GM12878 (cell line): ENCODE data around the gene HDAC7. TPM values are rescaled to one million over a fixed set of nuclear protein-coding genes. Genes with fewer than 3 reads are reported as not detected.

Experiments used
- ATAC-seq: fragments of 200-7000 bp; cut with Tn5 transposase; 3 replicates; pipeline ENCODE4 v1.9.1; 2020; ENCODE audit warnings: mild to moderate bottlenecking, moderate library complexity
- BruUV-seq: library from RNA; stranded (reverse); fragments of 400-500 nt; replicated peaks from 2 replicates; lab custom pipeline; 2021; lab: Mats Ljungman, UMichigan
- CTCF ChIA-PET: fragments of 300-600 bp; sonication (Branson Sonifier 250); formaldehyde crosslinking; extraction: SDS; loops from one replicate; lab custom pipeline; 2021; ENCODE audit warnings: inconsistent platforms; lab: Yijun Ruan, JAX
- POLR2A ChIA-PET: fragments of 350-600 bp; formaldehyde crosslinking; extraction: SDS; loops from one replicate; lab custom pipeline; 2021; ENCODE audit warnings: inconsistent platforms; lab: Charles Lee
- RAD21 ChIA-PET: fragments of 300-600 bp; sonication (Branson Sonifier 250); formaldehyde crosslinking; loops from one replicate; lab custom pipeline; 2023; ENCODE audit warnings: antibody characterized with exemption; ENCODE audit not compliant: unreplicated experiment; lab: Charles Lee
- SMC1A ChIA-PET: fragments of 300-600 bp; sonication (Branson Sonifier 250); formaldehyde crosslinking; loops from one replicate; lab custom pipeline; 2023; ENCODE audit not compliant: unreplicated experiment, uncharacterized antibody; lab: Charles Lee
- DNase-seq: peaks from one replicate; pipeline ENCODE4 v3.0.0-alpha.2; 2011; ENCODE audit warnings: low read depth, low spot score
- FAIRE-seq: peaks from 3 replicates; lab custom pipeline; 2011; peaks lifted over from hg19 to GRCh38; lab: Jason Lieb, UNC
- H2AFZ ChIP-seq: 2 replicates; pipeline ENCODE4 v1.6.0; 2011; ENCODE audit warnings: low read depth, low read length, control low read depth; ENCODE audit not compliant: control insufficient read depth
- H3K27ac ChIP-seq: 2 replicates; pipeline ENCODE4 v1.5.1; 2011; ENCODE audit warnings: control low read depth; ENCODE audit not compliant: control insufficient read depth, insufficient read depth
- H3K27me3 ChIP-seq, 2 experiments: replicated peaks in 1 of 2; 2 replicates each; pipeline versions ENCODE4 v1.6.0 to v1.6.1; 2011; ENCODE audit warnings: low read length in 1 of 2; ENCODE audit not compliant: control insufficient read depth in 2 of 2, insufficient read depth in 2 of 2
- H3K36me3 ChIP-seq, 2 experiments: 2 replicates each; pipeline ENCODE4 v1.5.1; 2011; ENCODE audit warnings: low read length in 1 of 2; ENCODE audit not compliant: control insufficient read depth in 2 of 2, insufficient read depth in 2 of 2
- H3K4me1 ChIP-seq: 2 replicates; pipeline ENCODE4 v1.6.1; 2011; ENCODE audit warnings: mild to moderate bottlenecking, low read length, moderate library complexity, mixed read lengths; ENCODE audit not compliant: control insufficient read depth, insufficient read depth
- H3K4me2 ChIP-seq: 2 replicates; pipeline ENCODE4 v1.6.0; 2011; ENCODE audit warnings: control low read depth; ENCODE audit not compliant: control insufficient read depth, insufficient read depth
- H3K4me3 ChIP-seq: fragments of 200-600 bp; sonication (generic); 2 replicates; pipeline ENCODE4 v1.5.1; 2016
- H3K79me2 ChIP-seq: 2 replicates; pipeline ENCODE4 v1.6.0; 2011; ENCODE audit warnings: low read length; ENCODE audit not compliant: control insufficient read depth, insufficient read depth
- H3K9ac ChIP-seq: 2 replicates; pipeline ENCODE4 v1.8.0; 2011; ENCODE audit warnings: low read length, control low read depth, mixed read lengths; ENCODE audit not compliant: control insufficient read depth, insufficient read depth
- H3K9me3 ChIP-seq: replicated peaks from 3 replicates; pipeline ENCODE4 v1.5.1; 2011; ENCODE audit warnings: mild to moderate bottlenecking, low read length; ENCODE audit not compliant: control insufficient read depth, insufficient read depth
- H4K20me1 ChIP-seq: 2 replicates; pipeline ENCODE4 v1.6.0; 2011; ENCODE audit not compliant: control insufficient read depth, insufficient read depth
- BMI1 ChIP-seq: fragments of 450-650 bp; IDR thresholded peaks from 2 replicates; pipeline ENCODE4 v1.6.1; 2016; ENCODE audit warnings: mild to moderate bottlenecking, moderate library complexity, borderline replicate concordance
- CBFB ChIP-seq: IDR thresholded peaks from 2 replicates; pipeline ENCODE4 v1.6.1; 2016; ENCODE audit warnings: antibody characterized with exemption, low read depth
- CREB1 ChIP-seq: IDR thresholded peaks from 2 replicates; pipeline ENCODE4 v1.6.1; 2012; ENCODE audit warnings: low read depth, mild to moderate bottlenecking, inconsistent platforms
- IKZF2 ChIP-seq, 2 experiments: fragments of 450-650 bp; IDR thresholded peaks; 2 replicates each; pipeline ENCODE4 v1.6.1; 2017; ENCODE audit warnings: mild to moderate bottlenecking in 2 of 2, moderate library complexity in 2 of 2
- MTA2 ChIP-seq: fragments of 450-650 bp; IDR thresholded peaks from 2 replicates; pipeline ENCODE4 v1.6.1; 2016; ENCODE audit warnings: low read depth, mild to moderate bottlenecking, moderate library complexity
- RBBP5 ChIP-seq: fragments of 200-600 bp; sonication (generic); conservative IDR thresholded peaks from 2 replicates; pipeline ENCODE4 v1.6.1; 2016
- RFX5 ChIP-seq: IDR thresholded peaks from 2 replicates; pipeline ENCODE4 v1.6.1; 2011; ENCODE audit warnings: low read depth, low read length, improper control_type of control experiment
- SPI1 ChIP-seq: IDR thresholded peaks from 2 replicates; pipeline ENCODE4 v1.6.1; 2011; ENCODE audit warnings: low read depth, mild to moderate bottlenecking, low read length, moderate library complexity, borderline replicate concordance; ENCODE audit not compliant: insufficient read depth
- SUPT20H ChIP-seq: IDR thresholded peaks from 2 replicates; pipeline ENCODE4 v1.6.1; 2011; ENCODE audit warnings: low read depth, mild to moderate bottlenecking, low read length, moderate library complexity, borderline replicate concordance; ENCODE audit not compliant: control insufficient read depth
- TBL1XR1 ChIP-seq: IDR thresholded peaks from 2 replicates; pipeline ENCODE4 v1.6.1; 2012; ENCODE audit warnings: low read depth, low read length, improper control_type of control experiment
- TCF3 ChIP-seq: IDR thresholded peaks from 2 replicates; pipeline ENCODE4 v1.6.1; 2012; ENCODE audit warnings: low read depth, mild to moderate bottlenecking, low read length, borderline replicate concordance; ENCODE audit not compliant: insufficient read depth
- ZNF24 ChIP-seq: fragments of 450-650 bp; IDR thresholded peaks from 2 replicates; pipeline ENCODE4 v1.6.1; 2017; ENCODE audit warnings: antibody characterized with exemption, mild to moderate bottlenecking
- WGBS: methylation state at CpG from one replicate; pipeline ENCODE4 v1.1.6; 2016; ENCODE audit warnings: low lambda C conversion rate; ENCODE audit not compliant: insufficient replicate concordance, insufficient coverage; ENCODE audit errors: missing lambda C conversion rate; 5-methylcytosine and 5-hydroxymethylcytosine counted together
- in situ Hi-C: fragments of 300-500 bp; cut with MboI; formaldehyde crosslinking; loops from 9 replicates; pipeline ENCODE4 v1.14.3; 2018; ENCODE audit warnings: mixed read lengths
- intact Hi-C: fragments of 100-400 bp; cut with micrococcal nuclease; formaldehyde crosslinking; loops from one replicate; pipeline ENCODE4 v1.14.2; 2022; ENCODE audit not compliant: unreplicated experiment
- polyA plus RNA-seq, 11 experiments: library from polyadenylated mRNA; depleted of rRNA in 4 of 11; unstranded in 6 of 11; stranded (reverse) in 5 of 11; fragments of >200 nt; fragmentation: Nextera tagmentation in 4 of 11; fragmentation: Illumina TruSeq in 1 of 11; extraction: Ambion mirVana in 4 of 11; extraction: Trizol in 1 of 11; gene quantifications; 1 replicate in 1 of 11; 2 replicates in 10 of 11; pipeline versions ENCODE4 v1.2.1 to v1.2.3, GENCODE V29; 2011 to 2016; ENCODE audit warnings: inconsistent platforms in 2 of 11, missing spikeins in 2 of 11, low read depth in 1 of 11
- total RNA-seq, 4 experiments: library from RNA; depleted of rRNA in 3 of 4; stranded (reverse); fragments of >200 nt in 3 of 4; fragmentation: Illumina TruSeq in 1 of 4; extraction: Trizol in 1 of 4; gene quantifications; 2 replicates each; pipeline versions ENCODE4 v1.2.1 to v1.2.3, GENCODE V29; 2013 to 2021

The HDAC7 gene
- total and polyA plus RNA-seq, 10 of the 15 experiments (the other 5 are each of a cell fraction or from before 2014, with no cell fraction given): 0.47 to 18.3 (median 5.4) TPM

DNA sequence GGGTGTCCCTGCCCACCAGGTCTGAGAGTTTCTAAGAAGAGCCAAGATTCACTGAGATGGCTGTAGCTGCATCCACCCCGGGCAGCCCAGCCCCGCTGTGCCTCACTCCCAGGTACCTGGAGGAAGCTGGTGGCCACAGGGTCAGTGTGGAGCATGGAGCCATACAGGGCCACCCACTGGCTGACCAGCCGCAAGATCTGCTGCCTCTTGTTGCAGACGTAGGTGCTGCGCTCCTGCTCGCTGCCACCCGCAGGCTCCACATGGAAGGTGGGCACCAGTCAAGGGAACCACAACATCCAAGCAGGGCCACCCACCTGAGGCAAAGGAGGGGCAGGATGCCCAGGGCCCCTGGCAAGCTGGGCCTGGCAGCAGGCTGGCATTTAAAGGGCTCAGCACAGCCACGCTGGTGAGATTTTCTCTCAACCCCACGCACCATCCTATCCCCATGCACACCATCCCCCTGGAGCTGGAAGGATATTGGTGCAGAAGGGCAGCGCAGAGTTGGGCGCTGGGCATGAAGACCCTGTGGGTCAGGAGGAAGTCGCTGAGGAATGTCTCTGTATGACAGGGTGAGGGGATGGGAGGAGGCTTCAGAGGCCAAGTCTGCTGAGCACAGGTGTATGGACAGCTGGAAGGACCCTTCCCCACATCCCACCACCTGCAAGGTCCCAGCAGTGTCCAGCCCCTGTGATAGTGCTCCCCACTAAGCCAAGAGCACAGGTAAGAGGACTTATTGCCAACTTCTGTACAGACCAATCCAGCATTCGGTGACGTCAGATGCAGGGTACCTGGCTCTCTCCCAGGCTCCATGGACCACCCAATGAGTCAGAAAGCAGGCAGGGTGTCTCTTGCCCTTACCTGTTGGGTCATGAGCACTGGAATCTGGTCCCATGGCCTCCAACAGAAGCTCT, 71.9 kb downstream of the HDAC7 start (continued):
- TF ChIP-seq CBFB: no peak
- no peak for TF ChIP-seq BMI1
- TF ChIP-seq TBL1XR1: no peak
- no peak for TF ChIP-seq SUPT20H
- TF ChIP-seq, all 136 proteins: peak for 0

DNA sequence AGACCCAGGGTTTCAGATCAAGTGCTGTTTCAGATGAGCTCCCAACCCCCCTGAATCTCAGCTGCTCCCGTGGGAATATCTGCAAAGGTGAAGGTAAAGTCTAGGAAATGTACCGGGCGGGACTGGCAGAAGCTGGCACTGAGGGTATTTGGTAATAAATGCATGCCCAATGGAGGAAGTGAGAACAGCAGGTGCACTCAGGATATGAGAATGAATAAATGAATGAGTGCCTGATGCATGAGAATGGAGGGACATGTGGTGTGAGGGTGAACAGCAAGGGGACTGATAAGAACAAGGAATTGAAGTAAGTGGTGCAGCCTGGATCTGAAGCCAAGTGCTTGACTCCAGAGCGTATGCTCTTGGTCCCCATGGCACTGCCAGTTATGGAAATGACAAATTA, 72.6 kb downstream of the HDAC7 start:
- H3K27me3 ChIP-seq: no peaks in the 10 kb centered on the region
- no TSS peak for BruUV-seq
- H3K79me2 ChIP-seq: no peaks in the 10 kb centered on the region
- H4K20me1 ChIP-seq: no peaks in the 10 kb centered on the region
- SMC1A ChIA-PET: interaction anchor here (1.0 to 10.3 kb wide), 2 partner anchors 11 to 19 kb away, joined by 3 to 277 read pairs; partner anchors contain the start of gene RAPGEF3
- H3K36me3 ChIP-seq: no peaks in the 10 kb centered on the region
- H3K9me3 ChIP-seq: no peaks in the 10 kb centered on the region
- H3K9ac ChIP-seq: no peak overlapping the region
- ATAC-seq: peak; percentile 28
- TF ChIP-seq CREB1: no peak
- peak; percentile 45; the same call in 1 of the 2 replicates for TF ChIP-seq SPI1
- TF ChIP-seq RFX5: no peak
- TF ChIP-seq TCF3: peak; percentile 58; the same call in 1 of the 2 replicates
- no peak for TF ChIP-seq MTA2
- TF ChIP-seq RBBP5: no peak
- TF ChIP-seq IKZF2 (IDR thresholded peaks at IDR 0.05): 0 out of 4 replicates have a peak, but pooled peaks of 1 of the 2 experiments have one; percentile 12
- peak; percentile 86 for TF ChIP-seq ZNF24
- TF ChIP-seq, all 136 proteins: peak for 4
- DNase-seq: no peak
- RAD21 ChIA-PET: interaction anchor here (2.2 kb wide), 1 partner anchor 19 kb away, joined by 6 read pairs; no protein-coding TSS in a partner anchor
- CTCF ChIA-PET: interaction anchor here (10.0 to 10.4 kb wide), 2 partner anchors 10 to 27 kb away, joined by 507 to 814 read pairs; partner anchors contain the start of genes RAPGEF3 and SLC48A1
- POLR2A ChIA-PET: interaction anchor here (1.0 kb wide), 1 partner anchor 8 kb away, joined by 4 read pairs; no protein-coding TSS in a partner anchor
- intact Hi-C loops (no loop called here), in situ Hi-C loops (no loop called here)
- peaks cover 5% of the 10 kb centered on the region; the same call in 1 of the 2 replicates for H3K4me1 ChIP-seq
- no peak overlapping the region for H3K4me2 ChIP-seq
- no peak overlapping the region for H3K4me3 ChIP-seq
- FAIRE-seq: no peak
- no peak overlapping the region for H3K27ac ChIP-seq
- WGBS: 19% methylated on average over 4 of the region's 4 CpGs
- H2AFZ ChIP-seq: no peak overlapping the region
